ENCODE measurements around the gene CIDEB. TPM values are rescaled to one million over a fixed set of nuclear protein-coding genes. Genes with fewer than 3 reads are reported as not detected.

The CIDEB gene
- total and polyA plus RNA-seq, 9 of the 15 experiments (the other 6 are each of a cell fraction or from before 2014, with no cell fraction given): 0.03 to 0.35 (median 0.09) TPM; not detected in 3

GRCh38 chr14:24271834-24272263 lies 35.9 kb downstream of the CIDEB start:
- Histone ChIP-seq H3K9ac (ENCODE audit: insufficient read depth in 1 of 2, low read depth in 2 of 2, low read length in 2 of 2) (peak overlapping the region; percentile 95 to 99), H3K4me2 (ENCODE audit: insufficient read depth, low read length) (peak overlapping the region; percentile 92), H3K4me3 (peak overlapping the region; percentile 94), H3K36me3 (ENCODE audit: control insufficient read depth, insufficient read depth, low read length) (no peaks in the 10 kb centered on the region; the same call in 2 of the 3 replicates), H3K27me3 (ENCODE audit: control insufficient read depth in 2 of 2, insufficient read depth in 2 of 2, low read length in 2 of 2) (no peaks in the 10 kb centered on the region), H3K9me1 (ENCODE audit: control insufficient read depth, insufficient read depth, low read length) (peaks cover 2% of the 10 kb centered on the region), H3K27ac (ENCODE audit: extremely low read depth, low read depth, low read length) (peak overlapping the region; percentile 99), H3K9me3 (replicated peaks; ENCODE audit: control insufficient read depth, insufficient read depth, low read depth, low read length) (no peaks in the 10 kb centered on the region), H4K20me1 (replicated peaks; ENCODE audit: control insufficient read depth, insufficient read depth, low read length) (no peaks in the 10 kb centered on the region; the same call in 1 of the 2 replicates), H3K79me2 (ENCODE audit: control insufficient read depth, insufficient read depth, low read length) (peaks cover 9% of the 10 kb centered on the region; the same call in 1 of the 3 replicates), H2AFZ (ENCODE audit: low read depth, low read length) (peak overlapping the region; percentile 95), H3K4me1 (replicated peaks in 1 of 2; ENCODE audit: control insufficient read depth in 2 of 2, insufficient read depth in 2 of 2, low read length in 2 of 2) (peaks cover 26 to 27% of the 10 kb centered on the region in 2 experiments; a peak in 4 of 5 replicates)
- WGBS (ENCODE audit: insufficient coverage, low coverage, missing lambda C conversion rate): 7% methylated on average over 3 of the region's 3 CpGs
- TSS peak; percentile 61 for BruUV-seq (replicated peaks)
- in situ Hi-C loops (cut with MboI): no loop called here
- ChIA-PET POLR2A (interaction anchor here (0.6 to 2.1 kb wide), 10 partner anchors 9 to 191 kb away, joined by 3 to 11 read pairs (median 5); partner anchors contain the start of genes CHMP4A and TINF2), CTCF (ENCODE audit: low intra/inter-chr PET ratio) (no interaction called here)
- intact Hi-C loops (cut with micrococcal nuclease): loop anchor here (2.0 kb wide), 1 partner anchor 29 kb away; the partner anchor contains the start of gene TINF2
- FAIRE-seq: no peak
- no peak for DNase-seq (ENCODE audit: extremely low read depth in 1 of 4, low spot score in 3 of 4)
- ATAC-seq: peak; percentile 57; the same call in 1 of the 3 replicates
- TF ChIP-seq CREB3L1 (IDR thresholded peaks at IDR 0.05; ENCODE audit: borderline replicate concordance, low read depth) (no peak), ZBTB12 (CRISPR knock-in tag; IDR thresholded peaks at IDR 0.05) (no peak), CBX8 (IDR thresholded peaks at IDR 0.05; ENCODE audit: borderline replicate concordance, extremely low read depth, low read depth, low read length, poor library complexity, severe bottlenecking) (no peak), SMARCB1 (IDR thresholded peaks at IDR 0.05; ENCODE audit: insufficient read length, low read depth) (no peak), SNRNP70 (optimal IDR thresholded peaks at IDR 0.05; ENCODE audit: low read depth, low read length) (no peak), GTF2B (IDR thresholded peaks at IDR 0.05; ENCODE audit: extremely low read depth, insufficient read length) (no peak), SP2 (IDR thresholded peaks at IDR 0.05; ENCODE audit: extremely low read depth, low read depth, low read length, poor library complexity, severe bottlenecking) (no peak), FOXP1 (CRISPR knock-in tag; IDR thresholded peaks at IDR 0.05) (no peak), POLR2G (IDR thresholded peaks at IDR 0.05; ENCODE audit: low read depth, low read length) (no peak), HNRNPH1 (optimal IDR thresholded peaks at IDR 0.05; ENCODE audit: low read depth, low read length) (no peak), ATF6 (CRISPR knock-in tag; IDR thresholded peaks at IDR 0.05) (no peak), ETS2 (tag; IDR thresholded peaks at IDR 0.05; ENCODE audit: borderline replicate concordance, poor library complexity, severe bottlenecking) (no peak)

All from K562 (cell line).